KG1 (cell line): ENCODE results near the gene OTOA.
"Not testable (repeated sequence)": the region's sequence is repeated elsewhere in the genome, so short reads cannot be mapped to it uniquely, and the experiment has no call there.

ENCODE experiments used
- DNase-seq: peaks from one replicate; lab custom pipeline; 2025; lab: John Stamatoyannopoulos, UW

OTOA gene

DNA sequence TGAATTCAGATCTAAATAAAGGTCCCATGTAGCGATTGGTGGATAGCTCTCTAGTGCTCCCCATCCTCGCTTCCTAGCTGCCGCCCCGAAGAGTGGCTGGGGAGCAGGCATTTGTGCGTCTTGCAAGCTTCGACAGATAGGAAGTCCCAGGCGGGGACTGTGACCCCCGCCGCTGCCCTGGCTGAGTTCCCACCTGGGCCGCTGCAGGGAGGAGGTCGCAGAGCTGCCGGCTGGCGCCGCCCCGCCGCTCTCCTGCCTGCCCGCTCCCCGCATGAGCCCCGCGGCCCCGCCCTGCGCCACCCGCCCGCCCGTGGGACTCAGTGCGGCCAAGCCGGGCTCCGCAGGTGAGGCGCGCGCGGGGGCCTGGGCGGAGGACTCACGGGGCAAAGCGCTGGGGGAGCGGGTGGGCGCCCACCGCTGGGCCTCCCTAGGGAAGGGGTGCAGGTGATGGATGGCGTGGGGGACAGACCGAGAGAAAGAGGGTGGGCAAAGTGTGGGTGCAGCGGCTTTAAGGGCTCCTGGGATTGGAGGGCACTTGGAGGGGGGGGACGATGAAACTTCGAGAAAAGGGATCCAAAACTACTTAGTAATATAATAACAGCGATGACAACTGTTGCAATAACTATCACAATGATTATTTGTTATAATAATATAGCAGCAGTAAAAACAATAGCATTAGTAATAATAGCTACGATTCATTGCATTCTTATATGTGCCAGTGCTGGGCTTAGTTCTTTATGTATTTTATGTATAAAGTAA is at the start of gene OTOA:
Gene OTOA (plus strand): TSS at position 80 of the 759 bp plus-strand sequence. CDS start 14,547 bp downstream, outside the sequence.
- DNase-seq: no peak

DNA sequence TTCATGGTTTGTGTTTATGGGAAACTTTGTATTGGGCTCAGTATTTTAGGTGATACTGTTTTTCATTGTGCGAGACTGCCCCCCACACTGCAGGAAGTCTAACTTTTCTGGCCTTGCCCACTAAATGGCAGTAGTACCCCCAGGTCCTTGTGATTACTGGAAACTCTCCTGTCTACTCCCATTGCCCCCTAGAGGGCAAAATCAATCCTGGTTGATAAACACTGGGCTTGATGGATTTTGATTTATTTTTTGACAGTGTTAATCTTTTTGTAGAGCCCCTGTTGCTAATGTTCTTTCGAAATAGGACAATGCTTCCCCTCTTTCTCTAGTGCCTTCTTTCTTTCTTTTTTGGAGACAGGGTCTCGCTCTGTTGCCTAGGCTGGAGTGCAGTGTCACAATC is 48.9 kb upstream of the OTOA start:
- no peak for DNase-seq

DNA sequence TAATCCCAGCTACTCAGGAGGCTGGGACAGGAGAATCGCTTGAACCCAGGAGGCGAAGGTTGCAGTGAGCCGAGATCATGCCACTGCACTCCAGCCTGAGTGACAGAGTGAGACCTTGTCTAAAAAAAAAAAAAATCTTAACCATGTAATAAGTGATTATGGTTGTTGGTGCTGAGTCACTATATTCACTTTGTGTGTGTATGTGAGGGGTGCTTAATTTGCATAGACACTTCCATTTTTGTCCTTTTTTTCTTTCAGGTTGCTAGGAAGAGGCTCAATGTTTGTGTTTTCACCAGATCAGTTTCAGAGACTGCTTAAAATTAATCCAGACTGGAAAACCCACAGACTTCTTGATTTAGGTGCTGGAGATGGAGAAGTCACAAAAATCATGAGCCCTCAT is 46.2 kb upstream of the OTOA start:
- no peak for DNase-seq

DNA sequence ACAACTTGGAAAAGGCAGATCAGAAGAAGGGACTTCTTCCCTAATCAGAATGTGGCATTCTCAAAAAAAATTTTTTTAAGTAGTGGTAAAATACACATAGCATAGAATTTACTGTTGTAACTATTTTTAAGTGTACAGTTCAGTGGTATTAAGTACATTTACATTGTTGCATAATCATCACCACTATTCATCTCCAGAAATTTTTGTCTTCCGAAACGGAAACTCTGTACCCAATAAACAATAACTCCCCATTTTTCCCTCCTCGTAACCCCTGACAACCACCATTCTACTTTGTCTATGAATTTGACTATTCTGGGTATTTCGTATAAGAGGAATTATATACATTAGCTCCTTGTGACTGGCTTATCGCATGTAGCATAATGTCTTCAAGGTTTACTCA is 45.5 kb upstream of the OTOA start:
- no peak for DNase-seq

DNA sequence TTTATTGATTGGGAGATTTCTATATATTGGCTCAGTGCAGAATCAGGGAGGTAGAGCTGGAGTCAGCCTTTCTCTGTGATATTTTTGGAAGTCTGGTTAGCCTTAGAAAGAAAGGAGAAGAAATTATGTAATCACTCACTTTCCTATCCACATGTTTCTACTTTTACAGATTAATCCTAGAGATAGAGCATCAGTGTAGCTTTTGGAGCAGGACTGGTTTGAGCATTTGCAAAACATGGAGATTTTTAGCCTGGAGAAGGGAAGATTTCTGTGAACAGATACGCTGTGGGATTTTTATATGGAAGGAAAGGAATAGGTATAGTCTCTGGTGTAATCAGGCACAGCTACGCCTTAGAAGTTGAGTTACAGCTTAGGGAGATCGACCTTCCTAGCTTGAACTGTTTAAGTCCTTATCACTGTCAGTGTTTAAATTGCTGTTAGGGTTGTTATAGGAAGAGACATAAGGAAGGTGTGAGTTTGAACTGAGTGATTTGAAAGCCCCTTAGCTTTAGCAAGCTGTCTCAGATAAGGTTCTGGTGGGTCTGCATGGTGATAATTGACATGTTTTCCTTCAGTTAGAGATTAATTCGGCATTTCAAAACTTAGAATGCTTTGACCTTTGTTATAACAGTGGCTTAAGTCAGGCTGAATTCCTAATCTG is 43.9 kb upstream of the OTOA start:
- DNase-seq: no peak

DNA sequence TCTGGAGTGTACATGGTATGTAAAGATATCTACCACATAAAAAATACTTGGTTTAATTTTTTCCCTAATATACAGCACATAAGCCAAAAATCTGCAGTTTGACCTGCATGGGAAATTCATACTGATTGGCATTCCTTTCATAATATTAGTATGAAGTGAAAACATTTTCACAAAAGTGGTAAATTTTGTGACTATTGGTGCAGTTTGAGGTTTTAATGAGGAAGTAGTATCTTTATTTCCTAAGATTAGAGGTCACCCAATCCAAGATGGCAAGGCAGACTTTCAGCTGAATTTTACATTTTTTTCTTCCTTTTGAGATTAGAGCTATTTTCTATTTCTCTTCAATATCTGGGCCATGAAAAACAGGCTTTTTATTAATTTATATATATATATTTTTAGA is 43.2 kb upstream of the OTOA start:
- DNase-seq: no peak

DNA sequence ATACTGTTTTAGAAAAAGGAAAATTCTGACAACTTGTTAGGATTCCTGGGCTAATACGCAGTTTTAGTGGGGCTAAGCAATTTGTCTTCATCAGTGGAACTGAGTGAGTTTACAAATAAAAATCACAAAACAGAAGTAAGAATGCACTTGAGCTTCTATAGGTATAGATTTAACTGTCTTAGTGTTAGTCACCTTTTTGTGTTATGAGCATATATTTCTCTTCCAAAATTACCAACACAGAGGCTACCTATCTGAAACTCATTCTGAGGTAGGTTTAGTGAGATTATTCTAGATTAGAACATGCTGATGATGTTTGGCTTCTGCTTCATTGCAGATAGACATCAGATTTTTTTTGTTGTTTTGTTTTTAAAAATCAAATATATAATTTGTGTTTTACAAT is 41.2 kb upstream of the OTOA start:
- DNase-seq: no peak

DNA sequence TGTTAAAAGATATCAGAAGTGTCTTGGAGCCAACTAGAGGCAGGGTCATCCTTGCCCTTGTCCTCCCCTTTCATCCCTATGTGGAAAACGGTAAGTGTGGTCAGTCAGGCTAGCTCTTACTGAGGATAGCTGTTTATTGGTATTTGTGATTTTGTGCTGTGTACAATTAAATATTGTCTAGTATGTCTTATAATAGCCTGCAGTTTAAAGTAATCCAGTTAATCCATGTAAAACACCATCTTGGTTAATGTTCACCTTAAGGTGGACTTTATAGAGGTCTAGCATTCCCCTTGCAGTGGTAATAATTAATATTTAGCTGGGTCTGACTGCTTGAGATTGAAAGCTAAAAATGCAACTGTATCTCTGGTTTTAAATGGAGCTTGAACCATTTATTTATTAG is 38.7 kb upstream of the OTOA start:
- DNase-seq: no peak

DNA sequence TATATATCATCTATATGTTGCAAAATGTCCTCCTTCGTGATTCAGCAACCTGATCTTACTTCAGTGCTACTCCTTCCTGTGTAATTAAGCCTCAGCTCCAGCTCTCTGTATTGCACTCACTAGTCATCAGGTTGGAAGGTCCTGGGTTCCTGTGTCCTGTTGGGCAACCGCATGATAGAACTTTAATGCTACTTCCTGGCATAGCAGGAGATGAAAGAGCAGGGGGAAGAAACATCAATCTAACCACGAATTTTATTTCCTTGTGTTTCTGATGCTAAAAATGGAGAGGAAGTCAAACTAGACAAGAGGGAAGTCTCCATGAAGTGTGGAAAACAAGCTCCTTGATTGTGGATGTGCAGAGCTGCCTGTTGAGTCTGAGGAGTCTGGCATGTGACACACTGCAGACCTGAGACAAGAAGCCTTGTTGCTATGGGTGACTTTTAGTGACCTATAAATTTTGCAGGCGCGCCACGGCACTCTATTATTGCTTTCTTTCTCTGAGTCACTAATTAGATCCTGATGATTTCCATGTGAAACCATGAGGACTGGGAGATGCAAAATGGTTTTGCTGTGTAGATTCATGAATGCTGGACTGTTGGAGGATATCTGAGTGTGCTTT is 37.0 kb upstream of the OTOA start:
- DNase-seq: peak; percentile 39

DNA sequence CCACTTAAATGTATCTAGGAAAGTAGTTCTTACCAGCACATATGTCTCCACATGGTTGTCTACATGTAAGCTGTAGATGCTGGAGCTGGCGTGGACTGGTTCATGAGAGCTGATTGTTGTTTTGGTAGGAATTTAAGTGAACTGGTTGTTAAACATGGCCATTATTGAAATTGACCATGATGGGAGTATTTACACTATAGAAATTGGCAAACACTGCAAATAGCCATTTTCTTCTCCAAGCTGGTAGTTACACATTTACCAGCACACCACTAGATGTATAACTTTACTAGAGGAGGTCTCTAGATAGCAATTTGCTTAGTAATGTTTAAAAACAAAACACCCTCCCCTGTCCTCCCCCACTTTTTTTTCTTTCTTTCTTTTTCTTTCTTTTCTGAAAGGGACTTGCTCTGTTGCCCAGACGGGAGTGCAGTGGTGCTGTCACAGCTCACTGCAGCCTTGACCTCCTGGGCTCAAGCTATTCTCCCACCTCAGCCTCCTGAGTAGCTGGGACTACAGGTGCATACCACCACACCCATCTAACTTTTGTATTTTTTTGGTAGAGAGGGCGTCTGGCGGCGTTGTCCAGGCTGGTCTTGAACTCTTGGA is 35.5 kb upstream of the OTOA start:
- no peak for DNase-seq

DNA sequence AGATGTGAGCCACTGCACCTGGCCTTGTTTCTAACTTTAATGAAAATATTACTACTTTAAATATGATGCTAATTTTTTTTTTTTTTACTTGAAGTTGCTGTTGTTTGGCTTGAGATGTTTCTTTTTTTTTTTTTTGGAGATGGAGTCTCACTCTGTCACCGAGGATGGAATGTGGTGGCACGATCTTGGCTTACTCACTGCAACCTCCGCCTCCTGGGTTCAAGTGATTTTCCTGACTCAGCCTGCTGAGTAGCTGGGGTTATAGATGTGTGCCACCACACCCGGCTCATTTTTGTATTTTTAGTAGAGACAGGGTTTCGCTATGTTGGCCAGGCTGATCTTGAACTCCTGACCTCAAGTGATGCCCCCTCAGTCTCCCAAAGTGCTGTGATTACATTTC is 35.0 kb upstream of the OTOA start:
- no peak for DNase-seq

DNA sequence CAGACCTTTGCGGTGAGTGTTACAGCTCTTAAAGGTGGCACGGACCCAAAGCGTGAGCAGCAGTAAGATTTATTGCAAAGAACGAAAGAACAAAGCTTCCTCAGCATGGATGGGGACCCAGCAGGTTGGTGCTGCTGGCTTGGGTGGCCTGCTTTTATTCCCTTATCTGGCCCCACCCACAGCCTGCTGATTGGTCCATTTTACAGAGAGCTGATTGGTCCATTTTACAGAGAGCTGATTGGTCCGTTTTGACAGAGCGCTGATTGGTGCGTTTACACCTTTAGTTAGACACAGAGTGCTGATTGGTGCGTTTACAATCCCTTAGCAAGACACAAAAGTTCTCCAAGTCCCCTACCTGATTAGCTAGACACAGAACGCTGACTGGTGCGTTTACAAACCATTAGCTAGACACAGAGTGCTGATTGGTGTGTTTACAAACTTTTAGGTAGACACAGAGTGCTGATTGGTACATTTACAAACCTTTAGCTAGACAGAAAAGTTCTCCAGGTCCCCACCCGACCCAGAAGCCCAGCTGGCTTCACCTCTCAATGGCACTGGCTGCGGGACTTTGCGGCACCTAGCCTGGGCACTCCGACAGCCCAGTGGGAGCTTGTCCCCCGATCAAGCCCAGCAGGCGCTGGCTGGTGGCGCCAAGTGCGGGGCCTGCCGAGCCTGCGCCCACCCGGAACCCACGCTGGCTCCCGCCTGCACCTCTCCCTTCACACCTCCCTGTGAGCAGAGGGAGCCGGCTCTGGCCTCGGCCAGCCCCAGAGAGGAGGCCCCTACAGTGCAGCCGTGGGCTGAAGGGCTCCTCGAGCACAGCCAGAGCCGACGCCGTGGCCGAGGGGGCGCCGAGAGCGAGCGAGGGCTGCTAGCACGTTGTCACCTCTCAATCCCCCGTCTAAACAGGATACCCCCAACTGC is 33.9 kb upstream of the OTOA start:
- not testable (repeated sequence) for DNase-seq

DNA sequence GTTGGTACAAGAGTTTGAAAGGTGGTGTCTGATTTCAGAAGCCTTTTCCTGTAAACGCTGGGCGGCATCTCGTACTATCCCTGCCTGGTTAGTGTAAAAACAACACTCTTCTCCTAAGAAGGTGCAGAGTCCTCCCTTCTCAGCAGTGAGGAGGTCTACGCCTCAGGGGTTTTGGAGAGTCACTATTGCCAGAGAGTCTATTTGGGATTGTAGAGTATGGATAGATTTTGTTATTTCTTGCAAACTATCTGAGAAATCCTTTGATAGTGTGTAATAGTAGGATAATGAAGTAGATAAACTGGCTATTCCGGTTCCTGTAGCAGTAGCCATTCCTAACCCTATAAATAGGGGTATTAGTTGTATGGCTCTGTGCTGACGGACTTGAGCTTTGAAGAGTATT is 32.9 kb upstream of the OTOA start:
- not testable (repeated sequence) for DNase-seq

DNA sequence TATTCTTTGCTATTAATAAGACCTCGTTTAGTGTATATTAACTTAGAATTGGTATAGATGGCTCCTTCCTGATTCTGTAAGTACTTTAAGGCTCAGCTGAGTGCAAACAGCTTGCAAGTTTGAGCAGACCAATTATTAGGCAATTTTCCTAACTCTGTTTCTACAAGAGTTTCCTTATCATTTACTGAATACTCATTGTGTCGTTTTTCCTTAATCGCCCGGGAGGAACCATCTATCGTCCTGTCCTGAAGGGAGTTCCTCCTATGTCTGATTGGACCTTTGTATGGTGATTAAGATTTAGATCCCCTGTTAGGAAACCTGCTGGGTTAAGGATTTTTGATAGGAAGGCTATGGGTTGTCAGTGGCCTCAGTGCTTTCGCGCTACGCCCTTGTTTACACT is 32.4 kb upstream of the OTOA start:
- not testable (repeated sequence) for DNase-seq

DNA sequence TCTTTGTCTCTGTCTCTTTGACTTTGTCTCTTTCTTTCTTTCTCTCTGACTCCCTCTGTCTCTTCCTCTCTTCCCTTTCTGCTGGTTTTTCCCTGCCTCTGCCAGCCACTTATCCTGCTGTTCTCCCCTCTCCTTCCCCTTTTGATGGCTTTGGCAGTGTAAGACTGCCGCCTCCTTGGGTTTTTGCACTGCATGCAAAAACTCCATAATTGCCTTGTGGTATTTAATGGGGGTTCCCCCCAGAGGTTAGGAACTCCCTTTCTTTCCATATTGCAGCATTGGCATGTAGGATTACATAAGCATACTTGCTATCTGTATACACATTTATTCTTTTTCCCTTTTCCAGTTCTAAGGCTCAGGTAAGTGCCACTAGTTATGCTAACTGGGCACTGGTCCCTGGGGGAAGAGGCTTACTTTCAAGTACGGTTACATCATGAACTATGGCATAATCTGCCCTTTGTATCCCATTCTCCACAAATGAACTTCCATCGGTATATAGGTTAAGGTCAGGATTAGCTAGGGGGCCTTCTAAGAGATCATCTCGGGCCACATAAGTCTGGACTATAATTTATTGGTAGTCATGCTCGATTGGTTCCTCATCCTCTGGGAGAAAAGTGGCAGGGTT is 31.7 kb upstream of the OTOA start:
- DNase-seq: not testable (repeated sequence)

DNA sequence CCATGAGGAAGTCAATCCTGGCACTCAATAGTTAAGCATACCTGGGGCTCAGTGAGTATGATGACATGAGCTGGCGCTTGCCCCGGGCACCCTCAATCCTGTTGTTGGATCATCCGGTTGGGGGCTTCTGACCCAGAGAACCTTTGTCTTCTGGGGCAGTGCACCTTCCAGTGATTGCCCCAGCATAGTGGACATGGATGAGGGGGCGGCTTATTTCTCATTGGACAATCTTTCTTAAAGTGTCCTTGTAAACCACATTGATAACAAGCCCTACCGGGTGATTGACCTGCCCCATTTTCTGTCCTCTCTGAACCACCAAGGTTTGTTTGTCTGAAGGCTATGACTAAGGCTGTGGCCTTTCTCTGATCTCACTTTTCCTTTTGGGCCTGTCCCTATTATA is 29.6 kb upstream of the OTOA start:
- no peak for DNase-seq

DNA sequence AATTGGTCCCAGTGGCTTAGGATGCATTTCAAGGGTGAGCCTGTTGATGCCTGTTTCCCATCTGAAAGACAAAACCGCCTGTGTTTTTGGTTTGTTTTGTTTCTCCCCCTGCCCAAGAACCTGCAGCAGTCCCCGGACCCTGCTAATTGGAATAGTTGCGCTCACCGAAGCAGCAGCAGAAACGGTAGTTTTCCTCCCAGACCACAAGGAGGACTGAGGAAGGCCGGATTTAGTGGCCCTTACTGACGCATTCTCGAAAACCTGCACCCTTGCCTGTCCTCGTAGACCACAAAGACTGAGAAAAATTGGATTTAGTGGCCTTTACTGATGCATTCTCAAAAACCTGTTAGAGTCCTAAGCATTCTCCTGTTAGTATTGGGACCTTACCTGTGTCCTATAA is 28.1 kb upstream of the OTOA start:
- not testable (repeated sequence) for DNase-seq

DNA sequence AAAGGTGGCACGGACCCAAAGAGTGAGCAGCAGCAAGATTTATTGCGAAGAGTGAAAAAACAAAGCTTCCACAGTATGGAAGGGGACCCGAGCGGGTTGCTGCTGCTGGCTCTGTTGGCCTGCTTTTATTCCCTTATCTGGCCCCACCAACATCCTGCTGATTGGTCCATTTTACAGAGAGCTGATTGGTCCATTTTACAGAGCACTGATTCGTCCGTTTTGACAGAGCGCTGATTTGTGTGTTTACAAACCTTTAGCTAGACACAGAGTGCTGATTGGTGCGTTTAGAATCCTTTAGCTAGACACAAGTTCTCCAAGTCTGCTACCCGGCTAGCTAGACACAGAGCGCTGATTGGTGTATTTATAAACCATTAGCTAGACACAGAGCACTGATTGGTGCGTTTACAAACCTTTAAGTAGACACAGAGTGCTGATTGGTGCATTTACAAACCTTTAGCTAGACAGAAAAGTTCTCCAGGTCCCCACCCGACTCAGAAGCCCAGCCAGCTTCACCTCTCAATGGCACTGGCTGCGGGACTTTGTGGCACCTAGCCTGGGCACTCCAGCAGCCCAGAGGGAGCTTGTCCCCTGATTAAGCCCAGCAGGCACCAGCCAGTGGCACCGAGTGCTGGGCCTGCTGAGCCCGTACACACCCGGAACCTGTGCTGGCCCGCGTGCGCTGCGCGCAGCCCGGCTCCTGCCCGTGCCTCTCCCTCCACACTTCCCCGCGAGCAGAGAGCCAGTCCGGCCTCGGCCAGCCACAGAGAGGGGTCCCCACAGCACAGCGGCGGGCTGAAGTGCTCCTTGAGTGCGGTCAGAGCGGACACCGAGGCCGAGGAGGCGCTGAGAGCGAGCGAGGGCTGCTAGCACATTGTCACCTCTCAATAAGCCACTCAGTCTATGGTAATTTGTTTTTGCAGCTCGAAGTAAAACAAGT is 26.5 kb upstream of the OTOA start:
- no peak for DNase-seq

DNA sequence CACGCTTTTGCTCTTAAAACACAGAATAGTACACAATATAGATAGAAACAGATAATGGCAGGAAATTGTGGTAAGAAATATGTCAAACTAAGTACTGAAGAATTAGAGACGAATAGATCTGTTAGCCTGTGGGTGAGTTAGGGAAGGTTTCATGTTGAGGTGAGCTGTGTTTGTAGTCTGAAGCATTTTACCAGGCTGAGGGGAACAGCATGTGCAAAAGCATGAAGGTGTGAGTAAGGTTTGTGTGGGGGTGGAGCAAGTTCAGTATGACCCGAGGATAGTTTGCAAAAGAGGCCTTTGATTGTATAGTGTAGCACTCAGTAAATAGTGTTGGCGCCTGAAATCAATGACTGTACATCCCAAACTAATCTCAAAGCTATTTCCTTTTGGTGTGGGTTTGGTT is 25.2 kb upstream of the OTOA start:
- no peak for DNase-seq

DNA sequence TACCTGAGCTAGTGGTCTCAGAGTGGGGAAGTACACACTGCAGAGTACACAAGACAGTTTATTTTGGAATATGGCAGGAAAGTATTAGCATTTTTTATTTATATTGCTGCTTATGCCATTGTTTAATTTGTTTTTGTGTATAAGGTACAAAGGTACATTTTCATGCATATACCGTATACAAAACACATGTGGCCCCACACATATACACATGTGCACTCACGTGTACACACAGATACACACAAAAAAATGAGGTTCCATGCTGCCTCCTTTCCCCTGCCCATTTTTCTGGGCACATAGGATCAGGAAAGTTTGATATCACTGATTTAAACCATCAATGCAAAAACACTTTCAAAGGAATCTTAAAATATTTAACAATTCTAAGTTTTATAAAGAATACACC is 24.3 kb upstream of the OTOA start:
- no peak for DNase-seq
